ENCODE data around the gene MT2A.

GRCh38 chr16:56615353-56615752 is 7.0 kb downstream of the MT2A start:
- no peak for TF ChIP-seq CTCF (IDR thresholded peaks at IDR 0.05)
- no peak for TF ChIP-seq POLR2A (IDR thresholded peaks at IDR 0.05)
- no peak for TF ChIP-seq POLR2AphosphoS5 (IDR thresholded peaks at IDR 0.05; ENCODE audit: insufficient read depth in 1 of 2, low read depth in 1 of 2)
